ENCODE data around the gene HSPB7.

Gene HSPB7

DNA sequence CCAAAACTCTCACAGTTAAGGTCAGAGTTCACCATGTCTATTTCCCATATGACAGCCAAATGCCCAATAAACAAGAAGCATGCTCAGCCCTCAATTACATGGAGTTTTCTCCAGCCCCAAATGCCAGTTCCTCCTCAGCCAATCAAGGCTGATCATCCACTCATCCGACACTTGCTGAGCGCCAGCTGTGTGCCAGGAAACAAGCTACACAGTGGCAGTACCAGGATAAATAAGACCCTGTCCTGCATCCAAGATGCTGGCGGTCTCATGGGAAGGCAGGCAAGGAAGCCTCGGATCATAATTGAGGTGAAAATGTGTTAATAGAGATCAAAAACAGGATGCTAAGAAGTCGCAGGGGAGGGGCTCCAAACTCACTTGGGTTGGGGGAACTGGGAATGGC is 49.7 kb downstream of the HSPB7 start:
- Histone ChIP-seq H3K27me3 (ENCODE audit: insufficient read depth, low read length, poor library complexity) (no peaks in the 10 kb centered on the region), H3K79me2 (ENCODE audit: insufficient read depth, low read length) (peaks cover 85% of the 10 kb centered on the region), H3K4me1 (ENCODE audit: insufficient read depth, low read length) (0 out of 2 replicates have a peak, but pooled peaks cover 3% of the 10 kb centered on the region), H3K4me2 (ENCODE audit: insufficient read depth, low read length) (no peak overlapping the region), H3K9ac (ENCODE audit: low read depth, low read length) (no peak overlapping the region), H2AFZ (ENCODE audit: low read depth, low read length) (no peak overlapping the region), H3K4me3 (ENCODE audit: low read depth in 1 of 2, low read length in 2 of 2) (no peak overlapping the region), H3K36me3 (ENCODE audit: insufficient read depth, low read length) (peaks cover 49% of the 10 kb centered on the region), H4K20me1 (ENCODE audit: insufficient read depth, low read length) (peaks cover 47% of the 10 kb centered on the region), H3K27ac (ENCODE audit: low read length) (no peak overlapping the region), H3K9me3 (ENCODE audit: insufficient read depth, low read length, severe bottlenecking) (no peaks in the 10 kb centered on the region)
- TF ChIP-seq EZH2 (IDR thresholded peaks at IDR 0.05; ENCODE audit: borderline replicate concordance, low read depth, low read length, severe bottlenecking), result no peak
- TF ChIP-seq, protein P1, sequence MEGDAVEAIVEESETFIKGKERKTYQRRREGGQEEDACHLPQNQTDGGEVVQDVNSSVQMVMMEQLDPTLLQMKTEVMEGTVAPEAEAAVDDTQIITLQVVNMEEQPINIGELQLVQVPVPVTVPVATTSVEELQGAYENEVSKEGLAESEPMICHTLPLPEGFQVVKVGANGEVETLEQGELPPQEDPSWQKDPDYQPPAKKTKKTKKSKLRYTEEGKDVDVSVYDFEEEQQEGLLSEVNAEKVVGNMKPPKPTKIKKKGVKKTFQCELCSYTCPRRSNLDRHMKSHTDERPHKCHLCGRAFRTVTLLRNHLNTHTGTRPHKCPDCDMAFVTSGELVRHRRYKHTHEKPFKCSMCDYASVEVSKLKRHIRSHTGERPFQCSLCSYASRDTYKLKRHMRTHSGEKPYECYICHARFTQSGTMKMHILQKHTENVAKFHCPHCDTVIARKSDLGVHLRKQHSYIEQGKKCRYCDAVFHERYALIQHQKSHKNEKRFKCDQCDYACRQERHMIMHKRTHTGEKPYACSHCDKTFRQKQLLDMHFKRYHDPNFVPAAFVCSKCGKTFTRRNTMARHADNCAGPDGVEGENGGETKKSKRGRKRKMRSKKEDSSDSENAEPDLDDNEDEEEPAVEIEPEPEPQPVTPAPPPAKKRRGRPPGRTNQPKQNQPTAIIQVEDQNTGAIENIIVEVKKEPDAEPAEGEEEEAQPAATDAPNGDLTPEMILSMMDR (IDR thresholded peaks at IDR 0.05; ENCODE audit: borderline replicate concordance, extremely low read depth, low read length, poor library complexity, severe bottlenecking), result no peak
- ATAC-seq (ENCODE audit: insufficient read depth, low read depth), result no peak
- DNase-seq, result no peak

DNA sequence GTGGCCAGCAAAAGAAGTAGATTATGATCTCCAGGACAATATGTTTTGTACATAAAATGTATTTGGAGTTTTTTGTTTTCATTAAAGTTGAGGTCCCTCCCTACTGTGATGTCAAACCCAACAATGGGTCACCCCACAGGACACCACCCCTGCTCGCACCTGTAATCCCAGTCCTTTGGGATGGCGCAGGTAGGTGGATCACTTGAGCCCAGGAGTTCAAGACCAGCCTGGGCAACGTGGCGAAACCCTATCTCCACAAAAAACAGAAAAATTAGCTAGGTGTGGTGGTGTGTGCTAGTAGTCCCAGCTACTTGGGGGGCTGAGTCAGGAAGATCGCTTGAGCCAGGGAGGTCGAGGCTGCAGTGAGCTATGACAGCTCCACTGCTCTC is 50.9 kb downstream of the HSPB7 start:
- H3K36me3 ChIP-seq (ENCODE audit: insufficient read depth, low read length), result peaks cover 42% of the 10 kb centered on the region
- H3K9me3 ChIP-seq (ENCODE audit: insufficient read depth, low read length, severe bottlenecking), result no peaks in the 10 kb centered on the region
- H3K9ac ChIP-seq (ENCODE audit: low read depth, low read length), result no peak overlapping the region
- peaks cover 44% of the 10 kb centered on the region for H4K20me1 ChIP-seq (ENCODE audit: insufficient read depth, low read length)
- no peaks in the 10 kb centered on the region for H3K4me1 ChIP-seq (ENCODE audit: insufficient read depth, low read length)
- H2AFZ ChIP-seq (ENCODE audit: low read depth, low read length), result no peak overlapping the region
- H3K27me3 ChIP-seq (ENCODE audit: insufficient read depth, low read length, poor library complexity), result no peaks in the 10 kb centered on the region
- no peak overlapping the region for H3K4me3 ChIP-seq (ENCODE audit: low read depth in 1 of 2, low read length in 2 of 2)
- no peak for ATAC-seq (ENCODE audit: insufficient read depth, low read depth)
- TF ChIP-seq, protein P1 (IDR thresholded peaks at IDR 0.05; ENCODE audit: borderline replicate concordance, extremely low read depth, low read length, poor library complexity, severe bottlenecking), result no peak
- TF ChIP-seq EZH2 (IDR thresholded peaks at IDR 0.05; ENCODE audit: borderline replicate concordance, low read depth, low read length, severe bottlenecking), result no peak
- DNase-seq, result no peak
- H3K4me2 ChIP-seq (ENCODE audit: insufficient read depth, low read length), result no peak overlapping the region
- no peak overlapping the region for H3K27ac ChIP-seq (ENCODE audit: low read length)
- H3K79me2 ChIP-seq (ENCODE audit: insufficient read depth, low read length), result peaks cover 85% of the 10 kb centered on the region

DNA sequence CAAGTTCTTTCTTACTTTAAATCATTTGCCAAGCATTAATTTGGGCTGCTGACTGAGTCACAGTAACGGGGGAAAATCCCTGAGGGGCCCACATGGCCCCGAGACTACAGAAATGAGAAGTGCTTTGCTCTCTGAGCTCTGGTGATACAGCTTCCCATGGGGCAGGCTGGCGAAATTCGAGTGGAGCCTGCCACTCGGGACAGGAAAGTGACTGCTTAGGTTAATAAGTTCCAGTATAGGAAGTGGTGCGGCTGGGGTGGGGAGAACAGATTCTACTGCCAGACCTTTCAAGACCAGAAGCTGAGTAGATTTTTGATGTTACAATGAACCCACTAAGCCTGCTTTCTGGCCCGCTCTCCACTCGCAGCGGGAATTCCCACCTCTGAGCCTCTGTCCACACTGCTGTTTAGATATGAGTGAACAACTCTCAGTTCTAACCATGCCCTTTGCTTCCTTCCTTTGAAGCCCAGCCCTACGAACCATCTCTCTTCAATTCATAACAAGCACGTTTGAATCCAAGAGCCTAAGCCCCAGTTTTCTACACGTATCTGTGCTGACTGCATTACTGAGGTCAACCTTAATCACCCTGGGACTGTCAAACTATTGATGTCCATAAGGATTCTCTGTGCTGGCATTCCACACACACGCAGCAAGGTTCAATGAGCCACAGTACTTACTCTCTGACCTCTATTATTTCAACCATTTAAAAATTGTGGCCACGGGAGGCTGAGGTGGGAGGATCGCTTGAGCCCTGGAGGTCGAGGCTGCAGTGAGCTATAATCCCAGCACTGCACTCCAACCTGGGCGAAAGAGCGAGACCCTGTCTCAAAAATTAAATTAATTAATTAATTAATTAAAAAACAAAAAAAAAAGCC is 51.5 kb downstream of the HSPB7 start:
- TF ChIP-seq, protein P1 (IDR thresholded peaks at IDR 0.05; ENCODE audit: borderline replicate concordance, extremely low read depth, low read length, poor library complexity, severe bottlenecking), result no peak
- TF ChIP-seq EZH2 (IDR thresholded peaks at IDR 0.05; ENCODE audit: borderline replicate concordance, low read depth, low read length, severe bottlenecking), result no peak
- ATAC-seq (ENCODE audit: insufficient read depth, low read depth) (no peak), DNase-seq (no peak)
- Histone ChIP-seq H3K79me2 (ENCODE audit: insufficient read depth, low read length) (peaks cover 86% of the 10 kb centered on the region), H3K36me3 (ENCODE audit: insufficient read depth, low read length) (peaks cover 37% of the 10 kb centered on the region), H3K4me1 (ENCODE audit: insufficient read depth, low read length) (no peaks in the 10 kb centered on the region), H3K4me2 (ENCODE audit: insufficient read depth, low read length) (no peak overlapping the region), H3K9ac (ENCODE audit: low read depth, low read length) (no peak overlapping the region), H4K20me1 (ENCODE audit: insufficient read depth, low read length) (peaks cover 47% of the 10 kb centered on the region), H3K27ac (ENCODE audit: low read length) (no peak overlapping the region), H3K27me3 (ENCODE audit: insufficient read depth, low read length, poor library complexity) (no peaks in the 10 kb centered on the region), H3K4me3 (ENCODE audit: low read depth in 1 of 2, low read length in 2 of 2) (no peak overlapping the region), H2AFZ (ENCODE audit: low read depth, low read length) (no peak overlapping the region), H3K9me3 (ENCODE audit: insufficient read depth, low read length, severe bottlenecking) (no peaks in the 10 kb centered on the region)

Measured in DND-41 (cell line).